Endothelial cell of umbilical vein (primary cell): ENCODE measurements around the gene FLNB. TPM values are rescaled to one million over a fixed set of nuclear protein-coding genes. Genes with fewer than 3 reads are reported as not detected.

Source experiments
- BruUV-seq: library from RNA; stranded (reverse); fragments of 400-500 nt; replicated peaks from 2 replicates; lab custom pipeline; 2021; lab: Mats Ljungman, UMichigan
- CTCF ChIA-PET: fragments of 300-600, 350-600 bp; sonication (Branson Sonifier 250); formaldehyde crosslinking; loops from one replicate; lab custom pipeline; 2021; ENCODE audit warnings: antibody characterized with exemption, inconsistent platforms; lab: Charles Lee
- POLR2A ChIA-PET: fragments of 300-600, 350-600 bp; sonication (Branson Sonifier 250); formaldehyde crosslinking; loops from one replicate; lab custom pipeline; 2021; ENCODE audit warnings: antibody characterized with exemption, inconsistent platforms; lab: Charles Lee
- DNase-seq: peaks from one replicate; pipeline ENCODE4 v3.0.0-alpha.2; 2011; ENCODE audit warnings: low read depth, low spot score
- FAIRE-seq: peaks from 2 replicates; lab custom pipeline; 2011; peaks lifted over from hg19 to GRCh38; lab: Jason Lieb, UNC
- H2AFZ ChIP-seq: 2 replicates; pipeline ENCODE4 v1.6.0; 2012; ENCODE audit warnings: low read depth, low read length, control low read depth, inconsistent platforms
- H3K27ac ChIP-seq: 2 replicates; pipeline ENCODE4 v1.5.1; 2011; ENCODE audit warnings: low read depth, mild to moderate bottlenecking, control low read depth, low read length, moderate library complexity; ENCODE audit not compliant: insufficient read depth
- H3K27me3 ChIP-seq, 2 experiments: 2 replicates each; pipeline versions ENCODE4 v1.6.0 to v1.6.1; 2011; ENCODE audit warnings: low read length in 2 of 2, mixed read lengths in 1 of 2; ENCODE audit not compliant: control insufficient read depth in 2 of 2, insufficient read depth in 2 of 2
- H3K36me3 ChIP-seq, 2 experiments: 2 replicates in 1 of 2; 3 replicates in 1 of 2; pipeline ENCODE4 v1.5.1; 2011; ENCODE audit warnings: low read length in 2 of 2, mild to moderate bottlenecking in 1 of 2, moderate library complexity in 1 of 2; ENCODE audit not compliant: control insufficient read depth in 2 of 2, insufficient read depth in 2 of 2; ENCODE audit errors: extremely low read depth in 1 of 2
- H3K4me1 ChIP-seq: 3 replicates; pipeline ENCODE4 v1.5.1; 2011; ENCODE audit warnings: mild to moderate bottlenecking, low read length; ENCODE audit not compliant: control insufficient read depth, insufficient read depth; ENCODE audit errors: extremely low read depth
- H3K4me2 ChIP-seq: 2 replicates; pipeline ENCODE4 v1.6.1; 2011; ENCODE audit warnings: low read length, control low read depth, mixed read lengths; ENCODE audit not compliant: insufficient read depth
- H3K4me3 ChIP-seq, 3 experiments: fragments of 200-600 bp in 1 of 3; sonication (generic), shearing (Covaris generic) in 1 of 3; replicated peaks in 1 of 3; 2 replicates each; pipeline ENCODE4 v1.5.1; 2011 to 2016; ENCODE audit warnings: control low read depth in 3 of 3, low read length in 3 of 3, mild to moderate bottlenecking in 2 of 3, inconsistent platforms in 1 of 3, low read depth in 1 of 3, moderate library complexity in 1 of 3; ENCODE audit not compliant: insufficient read depth in 1 of 3
- H3K79me2 ChIP-seq: 2 replicates; pipeline ENCODE4 v1.6.0; 2012; ENCODE audit warnings: low read length, inconsistent platforms; ENCODE audit not compliant: control insufficient read depth, insufficient read depth
- H3K9ac ChIP-seq: replicated peaks from 2 replicates; pipeline ENCODE3; 2011; ENCODE audit warnings: low read length, control low read depth; ENCODE audit not compliant: insufficient read depth; ENCODE audit errors: extremely low read depth
- H3K9me1 ChIP-seq: replicated peaks from 3 replicates; pipeline ENCODE4 v1.6.0; 2011; ENCODE audit warnings: mild to moderate bottlenecking, low read length; ENCODE audit not compliant: control insufficient read depth, insufficient read depth; ENCODE audit errors: extremely low read depth
- H3K9me3 ChIP-seq: replicated peaks from 2 replicates; pipeline ENCODE4 v1.5.1; 2012; ENCODE audit warnings: low read length, inconsistent platforms; ENCODE audit not compliant: control insufficient read depth, insufficient read depth
- H4K20me1 ChIP-seq: replicated peaks from 2 replicates; pipeline ENCODE3; 2011; ENCODE audit warnings: mild to moderate bottlenecking, low read length; ENCODE audit not compliant: control insufficient read depth, insufficient read depth; ENCODE audit errors: extremely low read depth
- CTCF ChIP-seq, 2 donors: IDR thresholded peaks; 1 replicate in 1 of 2; 2 replicates in 1 of 2; pipeline ENCODE4 v1.5.1; 2011; ENCODE audit warnings: low read length in 2 of 2, mild to moderate bottlenecking in 2 of 2, moderate library complexity in 2 of 2, control low read depth in 1 of 2, inconsistent platforms in 1 of 2, low read depth in 1 of 2; ENCODE audit not compliant: insufficient read depth in 1 of 2; ENCODE audit errors: extremely low read depth in 1 of 2
- EZH2 ChIP-seq: IDR thresholded peaks from 2 replicates; pipeline ENCODE4 v1.6.1; 2012; ENCODE audit warnings: borderline replicate concordance, low read depth, mild to moderate bottlenecking, moderate library complexity, low read length, inconsistent platforms; ENCODE audit not compliant: severe bottlenecking
- FOS ChIP-seq: IDR thresholded peaks from 2 replicates; pipeline ENCODE4 v1.6.1; 2011; ENCODE audit warnings: mild to moderate bottlenecking, low read length, moderate library complexity, borderline replicate concordance; ENCODE audit not compliant: insufficient read depth
- GATA2 ChIP-seq: IDR thresholded peaks from 2 replicates; pipeline ENCODE4 v1.7.0; 2011; ENCODE audit warnings: low read depth, mild to moderate bottlenecking, moderate library complexity, mixed read lengths, low read length; ENCODE audit not compliant: insufficient read length, insufficient read depth
- JUN ChIP-seq: IDR thresholded peaks from 2 replicates; pipeline ENCODE4 v1.6.1; 2011; ENCODE audit warnings: borderline replicate concordance, low read depth; ENCODE audit not compliant: insufficient read length, insufficient read depth
- MYC ChIP-seq: IDR thresholded peaks from one replicate; pipeline ENCODE4 v1.6.1; 2011; ENCODE audit warnings: mild to moderate bottlenecking, low read depth, low read length
- POLR2A ChIP-seq: IDR thresholded peaks from 2 replicates; pipeline ENCODE4 v1.6.1; 2012; ENCODE audit warnings: low read depth, mild to moderate bottlenecking, control low read depth, low read length
- POLR2AphosphoS5 ChIP-seq: IDR thresholded peaks from 2 replicates; pipeline ENCODE4 v1.6.1; 2012; ENCODE audit warnings: low read depth, mild to moderate bottlenecking, control low read depth, low read length, moderate library complexity; ENCODE audit not compliant: insufficient read depth
- dilution Hi-C: fragments of 300-500 bp; cut with MboI; formaldehyde crosslinking; loops from one replicate; pipeline ENCODE4 v1.15.0; 2019; ENCODE audit warnings: low sequenced_read_pairs; ENCODE audit not compliant: extremely low pct_ligation_motif_present
- intact Hi-C: fragments of 100-400 bp; cut with micrococcal nuclease; formaldehyde crosslinking; loops from one replicate; pipeline ENCODE4 v1.10.0; 2022
- polyA plus RNA-seq, 4 experiments: library from polyadenylated mRNA; depleted of rRNA in 3 of 4; stranded (reverse) in 3 of 4; unstranded in 1 of 4; fragments of >200 nt; gene quantifications; 2 replicates each; pipeline versions ENCODE4 v1.2.1 to v1.2.3, GENCODE V29; 2011 to 2012; ENCODE audit warnings: missing spikeins in 1 of 4
- total RNA-seq: library from RNA; stranded (reverse); gene quantifications from 2 replicates; pipeline ENCODE4 v1.2.3, GENCODE V29; 2021
- TF ChIP-seq, protein P1 (sequence below): IDR thresholded peaks from 2 replicates; pipeline ENCODE4 v1.6.1; 2011; ENCODE audit not compliant: insufficient read depth, insufficient read length

Gene FLNB
- total and polyA plus RNA-seq, 2 donors (not counting 3 experiments of a cell fraction or from before 2014, with no cell fraction given), result 479 to 670 TPM

DNA sequence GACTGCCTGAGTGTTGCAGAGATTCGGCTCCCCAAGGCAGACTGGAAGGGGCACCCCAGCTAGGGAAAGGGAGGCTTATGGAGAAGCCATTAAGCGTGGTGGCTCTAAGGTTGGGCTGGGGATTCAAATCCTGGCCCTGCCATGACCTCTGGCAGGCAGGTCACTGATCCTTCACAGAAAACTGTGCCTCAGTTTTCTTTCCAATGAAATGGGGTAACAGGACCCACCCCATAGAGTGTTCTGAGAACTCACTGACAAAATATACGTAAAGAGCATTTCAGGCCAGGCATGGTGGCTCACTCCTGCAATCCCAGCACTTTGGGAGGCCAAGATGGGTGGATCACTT lies 167.9 kb downstream of the FLNB start:
- no peak overlapping the region for H3K4me2 ChIP-seq
- no peaks in the 10 kb centered on the region for H3K9me3 ChIP-seq
- H3K79me2 ChIP-seq, result no peaks in the 10 kb centered on the region
- no peaks in the 10 kb centered on the region for H3K9me1 ChIP-seq
- no TSS peak for BruUV-seq
- H3K27me3 ChIP-seq, result no peaks in the 10 kb centered on the region
- no peak overlapping the region for H3K27ac ChIP-seq
- H3K36me3 ChIP-seq, result peaks cover 3 to 9% of the 10 kb centered on the region in 2 experiments
- H3K4me1 ChIP-seq, result peaks cover 39% of the 10 kb centered on the region
- H3K4me3 ChIP-seq, result no peak overlapping the region
- FAIRE-seq (no peak), DNase-seq (no peak)
- H4K20me1 ChIP-seq, result no peaks in the 10 kb centered on the region
- TF ChIP-seq POLR2A, result no peak
- TF ChIP-seq GATA2, result no peak
- no peak for TF ChIP-seq POLR2AphosphoS5
- TF ChIP-seq MYC, result no peak
- no peak for TF ChIP-seq CTCF (IDR thresholded peaks at IDR 0.05; ENCODE audit: extremely low read depth in 1 of 2, insufficient read depth in 1 of 2, low read depth in 1 of 2, low read length in 2 of 2)
- TF ChIP-seq, protein P1, sequence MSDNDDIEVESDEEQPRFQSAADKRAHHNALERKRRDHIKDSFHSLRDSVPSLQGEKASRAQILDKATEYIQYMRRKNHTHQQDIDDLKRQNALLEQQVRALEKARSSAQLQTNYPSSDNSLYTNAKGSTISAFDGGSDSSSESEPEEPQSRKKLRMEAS, result no peak
- TF ChIP-seq JUN, result no peak
- no peak for TF ChIP-seq EZH2
- TF ChIP-seq FOS, result no peak
- H2AFZ ChIP-seq, result no peak overlapping the region
- intact Hi-C loops, result loop anchor here (2.0 to 5.0 kb wide), 2 partner anchors 41 to 224 kb away; no protein-coding TSS in a partner anchor
- POLR2A ChIA-PET, result no interaction called here
- CTCF ChIA-PET, result interaction anchor here (1.2 to 6.6 kb wide), 2 partner anchors 13 to 130 kb away, joined by 3 to 80 read pairs; partner anchors contain the start of genes HTD2 and RPP14
- dilution Hi-C loops, result no loop called here
- no peak overlapping the region for H3K9ac ChIP-seq
